ENCODE data around the gene SERPINE3. TPM values are rescaled to one million over a fixed set of nuclear protein-coding genes. Genes with fewer than 3 reads are reported as not detected.

SERPINE3 gene
- total RNA-seq, 2 experiments from 2014 or later: not detected

GRCh38 chr13:51363625-51364024, 24.1 kb downstream of the SERPINE3 start:
- no peaks in the 10 kb centered on the region for H3K9me2 ChIP-seq (ENCODE audit: insufficient read depth, low read length)
- TF ChIP-seq EZH2phosphoT487 (IDR thresholded peaks at IDR 0.05; ENCODE audit: borderline replicate concordance, low read depth, low read length) (no peak), CTCF (conservative IDR thresholded peaks at IDR 0.05; ENCODE audit: low read length) (no peak)
- no TSS peak for BruUV-seq (replicated peaks)
- peaks cover 67% of the 10 kb centered on the region for H3K36me3 ChIP-seq (ENCODE audit: insufficient read depth, low read length)
- intact Hi-C loops (cut with micrococcal nuclease; ENCODE audit: unreplicated experiment): no loop called here
- H3K9me3 ChIP-seq (ENCODE audit: low read length): no peaks in the 10 kb centered on the region
- no peaks in the 10 kb centered on the region for H4K20me1 ChIP-seq (ENCODE audit: insufficient read depth, low read length)
- H3K4me3 ChIP-seq (ENCODE audit: low read depth, low read length, poor library complexity, severe bottlenecking): no peak overlapping the region
- no peaks in the 10 kb centered on the region for H3K4me1 ChIP-seq (ENCODE audit: insufficient read depth, low read length, poor library complexity, severe bottlenecking)
- no peak overlapping the region for H3K27ac ChIP-seq (ENCODE audit: low read depth, low read length, poor library complexity, severe bottlenecking)
- no peak overlapping the region for H3K4me2 ChIP-seq (ENCODE audit: low read length)
- POLR2A ChIA-PET: no interaction called here
- DNase-seq (ENCODE audit: low spot score): no peak
- H2AFZ ChIP-seq (ENCODE audit: low read length): no peak overlapping the region
- H3K79me2 ChIP-seq (ENCODE audit: insufficient read depth, low read depth, low read length): no peaks in the 10 kb centered on the region
- CTCF ChIA-PET (ENCODE audit: unreplicated experiment): no interaction called here

GRCh38 chr13:51364404-51365008, 25.0 kb downstream of the SERPINE3 start:
- intact Hi-C loops (cut with micrococcal nuclease; ENCODE audit: unreplicated experiment): no loop called here
- Histone ChIP-seq H4K20me1 (ENCODE audit: insufficient read depth, low read length) (no peaks in the 10 kb centered on the region), H2AFZ (ENCODE audit: low read length) (no peak overlapping the region), H3K36me3 (ENCODE audit: insufficient read depth, low read length) (peaks cover 76% of the 10 kb centered on the region), H3K4me3 (ENCODE audit: low read depth, low read length, poor library complexity, severe bottlenecking) (no peak overlapping the region), H3K4me1 (ENCODE audit: insufficient read depth, low read length, poor library complexity, severe bottlenecking) (no peaks in the 10 kb centered on the region), H3K27ac (ENCODE audit: low read depth, low read length, poor library complexity, severe bottlenecking) (no peak overlapping the region), H3K9me2 (ENCODE audit: insufficient read depth, low read length) (no peaks in the 10 kb centered on the region), H3K9me3 (ENCODE audit: low read length) (no peaks in the 10 kb centered on the region), H3K79me2 (ENCODE audit: insufficient read depth, low read depth, low read length) (no peaks in the 10 kb centered on the region), H3K4me2 (ENCODE audit: low read length) (no peak overlapping the region)
- ChIA-PET CTCF (ENCODE audit: unreplicated experiment) (no interaction called here), POLR2A (interaction anchor here (0.5 to 1.1 kb wide), 2 partner anchors 34 to 60 kb away, joined by 3 to 4 read pairs; no protein-coding TSS in a partner anchor)
- TF ChIP-seq CTCF (conservative IDR thresholded peaks at IDR 0.05; ENCODE audit: low read length) (no peak), EZH2phosphoT487 (IDR thresholded peaks at IDR 0.05; ENCODE audit: borderline replicate concordance, low read depth, low read length) (no peak)
- no TSS peak for BruUV-seq (replicated peaks)
- DNase-seq (ENCODE audit: low spot score): no peak

- no peaks in the 10 kb centered on the region for H3K9me2 ChIP-seq (ENCODE audit: insufficient read depth, low read length)
- H3K4me2 ChIP-seq (ENCODE audit: low read length): no peak overlapping the region
- no TSS peak for BruUV-seq (replicated peaks)
- no peak for DNase-seq (ENCODE audit: low spot score)
- no peak overlapping the region for H2AFZ ChIP-seq (ENCODE audit: low read length)
- no peak overlapping the region for H3K4me3 ChIP-seq (ENCODE audit: low read depth, low read length, poor library complexity, severe bottlenecking)
- no peaks in the 10 kb centered on the region for H3K9me3 ChIP-seq (ENCODE audit: low read length)
- ChIA-PET CTCF (ENCODE audit: unreplicated experiment) (no interaction called here), POLR2A (interaction anchor here (1.1 kb wide), 1 partner anchor 50 kb away, joined by 4 read pairs; no protein-coding TSS in a partner anchor)
- no peaks in the 10 kb centered on the region for H4K20me1 ChIP-seq (ENCODE audit: insufficient read depth, low read length)
- no peak for TF ChIP-seq EZH2phosphoT487 (IDR thresholded peaks at IDR 0.05; ENCODE audit: borderline replicate concordance, low read depth, low read length)
- no peak for TF ChIP-seq CTCF (conservative IDR thresholded peaks at IDR 0.05; ENCODE audit: low read length)
- no peak overlapping the region for H3K27ac ChIP-seq (ENCODE audit: low read depth, low read length, poor library complexity, severe bottlenecking)
- H3K79me2 ChIP-seq (ENCODE audit: insufficient read depth, low read depth, low read length): no peaks in the 10 kb centered on the region
- peaks cover 95% of the 10 kb centered on the region for H3K36me3 ChIP-seq (ENCODE audit: insufficient read depth, low read length)
- intact Hi-C loops (cut with micrococcal nuclease; ENCODE audit: unreplicated experiment): no loop called here
- no peaks in the 10 kb centered on the region for H3K4me1 ChIP-seq (ENCODE audit: insufficient read depth, low read length, poor library complexity, severe bottlenecking)
Observed at GRCh38 chr13:51370116-51370515, 30.6 kb downstream of the SERPINE3 start.
